PC-9 (cell line): Measurements from ENCODE around the gene UNC5C.

Source experiments
- CTCF ChIP-seq: fragments of 200-600 bp; sonication (generic); conservative IDR thresholded peaks from 2 replicates; pipeline ENCODE4 v1.6.1; 2017; ENCODE audit warnings: mixed run types, antibody characterized with exemption, mild to moderate bottlenecking, moderate library complexity
- EZH2 ChIP-seq: fragments of 200-600 bp; sonication (generic); IDR thresholded peaks from 2 replicates; pipeline ENCODE4 v1.8.0; 2017; ENCODE audit warnings: antibody characterized with exemption, low read depth

DNA sequence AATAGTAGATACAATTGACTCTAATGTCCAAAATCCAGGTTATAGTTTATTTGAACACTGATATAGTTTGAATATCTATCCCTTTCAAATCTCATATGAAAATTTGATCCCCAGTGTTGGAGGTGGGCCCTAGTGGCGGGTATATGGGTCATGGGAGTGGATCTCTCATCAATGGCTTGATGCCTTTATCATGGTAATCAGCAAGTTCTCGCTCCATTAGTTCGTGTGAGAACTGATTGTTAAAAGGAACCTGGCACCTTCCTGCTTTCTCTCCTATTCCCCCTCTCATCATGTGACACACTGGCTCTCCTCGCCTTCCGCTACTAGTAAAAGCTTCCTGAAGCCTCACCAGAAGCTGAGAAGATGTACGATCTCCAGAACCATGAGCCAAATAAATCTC is 70.1 kb downstream of the UNC5C start:
- no peak for TF ChIP-seq CTCF
- TF ChIP-seq EZH2 = no peak
